K562 (cell line): ENCODE measurements around the gene SNX17. TPM values are rescaled to one million over a fixed set of nuclear protein-coding genes. Genes with fewer than 3 reads are reported as not detected.

Source experiments
- BRD4 ChIP-seq: fragments of 200-600 bp; sonication (generic); IDR thresholded peaks from 2 replicates; pipeline ENCODE4 v1.6.1; 2017; ENCODE audit warnings: inconsistent platforms
- CAMTA2 ChIP-seq: fragments of 250-450 bp; sonication (Bioruptor Pico); conservative IDR thresholded peaks from 2 replicates; pipeline ENCODE4 v1.5.1; 2022
- ETV1 ChIP-seq: fragments of 450-650 bp; conservative IDR thresholded peaks from 2 replicates; pipeline ENCODE4 v1.6.1; 2016; ENCODE audit warnings: missing genetic modification characterization, control low read depth, low read depth, missing compliant biosample characterization
- HNRNPK ChIP-seq: fragments of 200-400 bp; formaldehyde crosslinking; IDR thresholded peaks from one replicate; pipeline ENCODE4 v1.6.1; 2018; ENCODE audit warnings: mild to moderate bottlenecking, low read depth, low read length; ENCODE audit not compliant: poor library complexity, severe bottlenecking
- ILK ChIP-seq: fragments of 450-650 bp; IDR thresholded peaks from 2 replicates; pipeline ENCODE4 v1.6.1; 2016; ENCODE audit warnings: missing genetic modification characterization, low read depth, mild to moderate bottlenecking, missing compliant biosample characterization, moderate library complexity, borderline replicate concordance
- KHSRP ChIP-seq: fragments of 450-650 bp; IDR thresholded peaks from 2 replicates; pipeline ENCODE4 v1.6.1; 2017
- NCOR1 ChIP-seq: fragments of 450-650 bp; IDR thresholded peaks from 2 replicates; pipeline ENCODE4 v1.6.1; 2016; ENCODE audit warnings: mild to moderate bottlenecking, moderate library complexity
- NFRKB ChIP-seq: fragments of 450-650 bp; IDR thresholded peaks from 2 replicates; pipeline ENCODE4 v1.6.1; 2016; ENCODE audit warnings: low read depth
- OTX1 ChIP-seq: fragments of 450-650 bp; formaldehyde crosslinking; IDR thresholded peaks from 2 replicates; pipeline ENCODE4 v1.4.0; 2022; ENCODE audit warnings: mild to moderate bottlenecking
- RBM22 ChIP-seq: fragments of 200-400 bp; formaldehyde crosslinking; IDR thresholded peaks from 2 replicates; pipeline ENCODE4 v1.6.1; 2018; ENCODE audit warnings: low read length, low read depth; ENCODE audit not compliant: poor library complexity, severe bottlenecking
- SAP30 ChIP-seq: fragments of 200-600 bp; sonication (generic); IDR thresholded peaks from 2 replicates; pipeline ENCODE4 v1.6.1; 2012; ENCODE audit warnings: borderline replicate concordance, low read depth, mild to moderate bottlenecking, moderate library complexity, low read length, control low read depth, inconsistent platforms; ENCODE audit not compliant: insufficient read depth, poor library complexity, severe bottlenecking
- SREBF2 ChIP-seq: sonication (generic); formaldehyde crosslinking; IDR thresholded peaks from 2 replicates; pipeline ENCODE4 v1.4.0; 2020; ENCODE audit warnings: mild to moderate bottlenecking, missing genetic modification reagents
- TBL1XR1 ChIP-seq, 2 experiments: IDR thresholded peaks; 2 replicates each; pipeline ENCODE4 v1.6.1; 2012; ENCODE audit warnings: improper control_type of control experiment in 2 of 2, low read length in 2 of 2, mild to moderate bottlenecking in 1 of 2
- TEAD2 ChIP-seq: fragments of 450-650 bp; IDR thresholded peaks from 2 replicates; pipeline ENCODE4 v1.6.1; 2016; ENCODE audit warnings: missing genetic modification characterization, control low read depth, missing compliant biosample characterization
- ZNF12 ChIP-seq: sonication (generic); formaldehyde crosslinking; IDR thresholded peaks from 2 replicates; pipeline ENCODE4 v1.4.0; 2020; ENCODE audit warnings: mild to moderate bottlenecking, missing genetic modification reagents
- ZNF217 ChIP-seq: sonication (generic); formaldehyde crosslinking; IDR thresholded peaks from 2 replicates; pipeline ENCODE4 v1.8.0; 2022; ENCODE audit warnings: mild to moderate bottlenecking, missing genetic modification reagents
- ZNF274 ChIP-seq: IDR thresholded peaks from 2 replicates; pipeline ENCODE4 v1.6.1; 2011; ENCODE audit warnings: low read depth, mild to moderate bottlenecking, low read length, moderate library complexity, borderline replicate concordance
- ZNF431 ChIP-seq: sonication (generic); formaldehyde crosslinking; IDR thresholded peaks from 2 replicates; pipeline ENCODE4 v1.8.0; 2022; ENCODE audit warnings: mild to moderate bottlenecking, missing genetic modification reagents
- ZNF766 ChIP-seq: fragments of 200-800 bp; sonication (Bioruptor generic); conservative IDR thresholded peaks from 2 replicates; pipeline ENCODE4 v1.6.1; 2016; ENCODE audit warnings: missing genetic modification characterization, missing compliant biosample characterization
- ZNF79 ChIP-seq: fragments of 250-450 bp; sonication (Bioruptor Pico); IDR thresholded peaks from 2 replicates; pipeline ENCODE4 v1.4.0; 2020; ENCODE audit warnings: low read depth, mild to moderate bottlenecking, moderate library complexity
- polyA plus RNA-seq, 8 experiments: library from polyadenylated mRNA; depleted of rRNA in 4 of 8; stranded (reverse) in 5 of 8; unstranded in 3 of 8; fragments of >200 nt; fragmentation: Nextera tagmentation in 2 of 8; fragmentation: Illumina TruSeq in 1 of 8; extraction: Ambion mirVana in 2 of 8; extraction: Trizol in 1 of 8; gene quantifications; 2 replicates each; pipeline versions ENCODE4 v1.2.1 to v1.2.3, GENCODE V29; 2011 to 2014; ENCODE audit warnings: inconsistent platforms in 1 of 8, missing spikeins in 1 of 8
- total RNA-seq, 7 experiments: library from RNA; depleted of rRNA in 6 of 7; stranded (reverse); fragments of >200 nt in 6 of 7; fragmentation: Illumina TruSeq in 2 of 7; extraction: Trizol in 2 of 7; gene quantifications; 2 replicates each; pipeline versions ENCODE4 v1.2.1 to v1.2.3, GENCODE V29; 2011 to 2021; ENCODE audit warnings: low replicate concordance in 1 of 7
- TF ChIP-seq, protein P1 (sequence below), 2 experiments: fragments of 450-650 bp; IDR thresholded peaks; 2 replicates each; pipeline ENCODE4 v1.6.1; 2016
- TF ChIP-seq, protein P2 (sequence below): sonication (generic); formaldehyde crosslinking; IDR thresholded peaks from 2 replicates; pipeline ENCODE4 v1.8.0; 2022; ENCODE audit warnings: missing genetic modification reagents, mild to moderate bottlenecking, borderline replicate concordance
- TF ChIP-seq, protein P3 (sequence below): fragments of 250-450 bp; sonication (Bioruptor Pico); IDR thresholded peaks from 2 replicates; pipeline ENCODE4 v1.6.1; 2021; ENCODE audit warnings: mild to moderate bottlenecking

Gene SNX17
- total and polyA plus RNA-seq, 9 of the 15 experiments (the other 6 are each of a cell fraction or from before 2014, with no cell fraction given), result 3.0 to 75.7 (median 54.6) TPM

DNA sequence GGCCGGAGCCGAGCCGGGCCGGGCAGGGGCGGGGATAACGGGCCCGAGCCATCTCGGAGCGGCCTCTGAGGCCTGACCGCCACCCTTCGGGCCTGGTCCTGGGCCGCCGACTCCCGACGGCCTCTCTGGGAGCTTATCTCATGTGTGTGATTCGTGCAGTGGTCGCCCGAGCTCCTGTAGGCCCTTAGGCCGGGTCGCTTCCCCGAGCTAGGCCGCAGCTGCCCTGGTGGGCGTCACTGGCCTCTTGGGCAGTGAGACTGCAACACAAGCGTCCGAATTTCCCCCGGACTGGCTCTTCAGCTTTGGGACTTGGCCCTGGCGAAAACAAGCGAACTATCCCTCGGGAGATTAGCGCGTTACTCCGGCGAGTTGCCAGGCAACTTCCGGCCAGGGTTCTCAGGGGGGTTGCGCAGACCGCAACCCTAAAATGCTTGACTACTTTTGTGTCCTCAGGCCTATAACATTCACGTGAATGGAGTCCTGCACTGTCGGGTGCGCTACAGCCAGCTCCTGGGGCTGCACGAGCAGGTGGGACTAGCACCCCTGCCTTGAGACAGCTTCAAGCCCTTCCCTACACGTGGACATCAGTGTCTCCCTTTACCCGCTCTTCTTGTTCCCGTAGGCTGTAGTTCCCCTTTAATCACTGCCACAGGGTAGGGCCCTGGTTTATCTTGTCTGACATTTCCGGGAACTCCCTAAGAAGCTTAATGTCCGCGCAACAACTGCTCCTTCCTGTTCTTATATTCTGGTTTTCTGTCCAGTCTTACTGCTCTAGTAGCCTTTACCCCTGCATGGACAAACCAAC is 602 bp downstream of the SNX17 start (continued):
- TF ChIP-seq, protein P1, sequence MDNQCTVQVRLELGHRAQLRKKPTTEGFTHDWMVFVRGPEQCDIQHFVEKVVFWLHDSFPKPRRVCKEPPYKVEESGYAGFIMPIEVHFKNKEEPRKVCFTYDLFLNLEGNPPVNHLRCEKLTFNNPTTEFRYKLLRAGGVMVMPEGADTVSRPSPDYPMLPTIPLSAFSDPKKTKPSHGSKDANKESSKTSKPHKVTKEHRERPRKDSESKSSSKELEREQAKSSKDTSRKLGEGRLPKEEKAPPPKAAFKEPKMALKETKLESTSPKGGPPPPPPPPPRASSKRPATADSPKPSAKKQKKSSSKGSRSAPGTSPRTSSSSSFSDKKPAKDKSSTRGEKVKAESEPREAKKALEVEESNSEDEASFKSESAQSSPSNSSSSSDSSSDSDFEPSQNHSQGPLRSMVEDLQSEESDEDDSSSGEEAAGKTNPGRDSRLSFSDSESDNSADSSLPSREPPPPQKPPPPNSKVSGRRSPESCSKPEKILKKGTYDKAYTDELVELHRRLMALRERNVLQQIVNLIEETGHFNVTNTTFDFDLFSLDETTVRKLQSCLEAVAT (IDR thresholded peaks at IDR 0.05), result 0 out of 4 replicates have a peak, but pooled peaks of 1 of the 2 experiments have one; percentile 18
- 0 out of 2 replicates have a peak, but pooled peaks have one; percentile 50 for TF ChIP-seq ZNF217
- no peak for TF ChIP-seq HNRNPK
- no peak for TF ChIP-seq CAMTA2
- no peak for TF ChIP-seq ZNF431 (CRISPR knock-in tag)
- no peak for TF ChIP-seq ZNF274
- peak; percentile 76 for TF ChIP-seq SAP30
- TF ChIP-seq RBM22, result peak; percentile 63
- no peak for TF ChIP-seq ZNF79
- TF ChIP-seq BRD4, result 0 out of 2 replicates have a peak, but pooled peaks have one; percentile 12
- TF ChIP-seq, protein P2, sequence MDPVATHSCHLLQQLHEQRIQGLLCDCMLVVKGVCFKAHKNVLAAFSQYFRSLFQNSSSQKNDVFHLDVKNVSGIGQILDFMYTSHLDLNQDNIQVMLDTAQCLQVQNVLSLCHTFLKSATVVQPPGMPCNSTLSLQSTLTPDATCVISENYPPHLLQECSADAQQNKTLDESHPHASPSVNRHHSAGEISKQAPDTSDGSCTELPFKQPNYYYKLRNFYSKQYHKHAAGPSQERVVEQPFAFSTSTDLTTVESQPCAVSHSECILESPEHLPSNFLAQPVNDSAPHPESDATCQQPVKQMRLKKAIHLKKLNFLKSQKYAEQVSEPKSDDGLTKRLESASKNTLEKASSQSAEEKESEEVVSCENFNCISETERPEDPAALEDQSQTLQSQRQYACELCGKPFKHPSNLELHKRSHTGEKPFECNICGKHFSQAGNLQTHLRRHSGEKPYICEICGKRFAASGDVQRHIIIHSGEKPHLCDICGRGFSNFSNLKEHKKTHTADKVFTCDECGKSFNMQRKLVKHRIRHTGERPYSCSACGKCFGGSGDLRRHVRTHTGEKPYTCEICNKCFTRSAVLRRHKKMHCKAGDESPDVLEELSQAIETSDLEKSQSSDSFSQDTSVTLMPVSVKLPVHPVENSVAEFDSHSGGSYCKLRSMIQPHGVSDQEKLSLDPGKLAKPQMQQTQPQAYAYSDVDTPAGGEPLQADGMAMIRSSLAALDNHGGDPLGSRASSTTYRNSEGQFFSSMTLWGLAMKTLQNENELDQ (CRISPR knock-in tag), result 0 out of 2 replicates have a peak, but pooled peaks have one; percentile 10
- TF ChIP-seq ETV1 (tag), result peak; percentile 87
- no peak for TF ChIP-seq TBL1XR1 (IDR thresholded peaks at IDR 0.05; ENCODE audit: low read length in 2 of 2)
- no peak for TF ChIP-seq KHSRP
- no peak for TF ChIP-seq ZNF12
- TF ChIP-seq ILK (tag), result no peak
- no peak for TF ChIP-seq ZNF766 (CRISPR knock-in tag)
- no peak for TF ChIP-seq OTX1
- TF ChIP-seq SREBF2 (CRISPR knock-in tag), result peak; percentile 56; the same call in 1 of the 2 replicates
- no peak for TF ChIP-seq TEAD2
- TF ChIP-seq NFRKB, result peak; percentile 46; the same call in 1 of the 2 replicates
- 0 out of 2 replicates have a peak, but pooled peaks have one; percentile 7 for TF ChIP-seq NCOR1
- TF ChIP-seq, protein P3, sequence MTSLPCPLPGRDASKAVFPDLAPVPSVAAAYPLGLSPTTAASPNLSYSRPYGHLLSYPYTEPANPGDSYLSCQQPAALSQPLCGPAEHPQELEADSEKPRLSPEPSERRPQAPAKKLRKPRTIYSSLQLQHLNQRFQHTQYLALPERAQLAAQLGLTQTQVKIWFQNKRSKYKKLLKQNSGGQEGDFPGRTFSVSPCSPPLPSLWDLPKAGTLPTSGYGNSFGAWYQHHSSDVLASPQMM (CRISPR knock-in tag), result no peak
